ENCODE measurements around the gene GRIK2.

- TF ChIP-seq CTCF (IDR thresholded peaks at IDR 0.05) = no peak
- TF ChIP-seq POLR2A (IDR thresholded peaks at IDR 0.05) = no peak
Measured at GRCh38 chr6:101365181-101365580, 28.3 kb upstream of the GRIK2 start.

Data from adrenal gland (tissue), 5 donors.